HG03103 (cell line): Measurements from ENCODE around the gene ATP6V0B.

Experiments used
- ATAC-seq: cut with Tn5 transposase; IDR thresholded peaks from one replicate; pipeline ENCODE4 v1.9.1; 2021; ENCODE audit warnings: low read depth; ENCODE audit not compliant: unreplicated experiment

The ATP6V0B gene

GRCh38 chr1:43999455-43999854, 24.7 kb downstream of the ATP6V0B start:
- ATAC-seq = no peak

- no peak for ATAC-seq
These were observed 25.4 kb downstream of the ATP6V0B start for GRCh38 chr1:44000122-44000665.

- ATAC-seq = no peak
These were observed 27.4 kb downstream of the ATP6V0B start for GRCh38 chr1:44002165-44002564.

GRCh38 chr1:44002606-44003157, 27.9 kb downstream of the ATP6V0B start:
- no peak for ATAC-seq

- no peak for ATAC-seq
These were observed 33.5 kb downstream of the ATP6V0B start for GRCh38 chr1:44008259-44008658.

GRCh38 chr1:44010935-44011471, 36.2 kb downstream of the ATP6V0B start:
- no peak for ATAC-seq

GRCh38 chr1:44012404-44012803, 37.6 kb downstream of the ATP6V0B start:
- no peak for ATAC-seq

GRCh38 chr1:44012941-44013609, 38.3 kb downstream of the ATP6V0B start:
- no peak for ATAC-seq

- no peak for ATAC-seq
These were observed 39.2 kb downstream of the ATP6V0B start for GRCh38 chr1:44013949-44014348.

- no peak for ATAC-seq
These were observed 39.8 kb downstream of the ATP6V0B start for GRCh38 chr1:44014365-44015104.

GRCh38 chr1:44015206-44015605, 40.4 kb downstream of the ATP6V0B start:
- no peak for ATAC-seq

- ATAC-seq = no peak
These were observed 41.5 kb downstream of the ATP6V0B start for GRCh38 chr1:44016041-44016889.

- ATAC-seq = no peak
These were observed 42.2 kb downstream of the ATP6V0B start for GRCh38 chr1:44016890-44017400.

GRCh38 chr1:44019466-44019948, 44.7 kb downstream of the ATP6V0B start:
- no peak for ATAC-seq

- no peak for ATAC-seq
These were observed 45.7 kb downstream of the ATP6V0B start for GRCh38 chr1:44020464-44020863.

GRCh38 chr1:44021156-44021555, 46.4 kb downstream of the ATP6V0B start:
- no peak for ATAC-seq

GRCh38 chr1:44021581-44022321, 47.0 kb downstream of the ATP6V0B start:
- no peak for ATAC-seq

GRCh38 chr1:44024031-44024902, 49.5 kb downstream of the ATP6V0B start:
- no peak for ATAC-seq
